ENCODE data around the gene SURF4. TPM values are rescaled to one million over a fixed set of nuclear protein-coding genes. Genes with fewer than 3 reads are reported as not detected.
"Not testable (repeated sequence)": the region's sequence is repeated elsewhere in the genome, so short reads cannot be mapped to it uniquely, and the experiment has no call there.

Gene SURF4
- total and polyA plus RNA-seq, 9 donors: 92.3 to 143 (median 105) TPM

DNA sequence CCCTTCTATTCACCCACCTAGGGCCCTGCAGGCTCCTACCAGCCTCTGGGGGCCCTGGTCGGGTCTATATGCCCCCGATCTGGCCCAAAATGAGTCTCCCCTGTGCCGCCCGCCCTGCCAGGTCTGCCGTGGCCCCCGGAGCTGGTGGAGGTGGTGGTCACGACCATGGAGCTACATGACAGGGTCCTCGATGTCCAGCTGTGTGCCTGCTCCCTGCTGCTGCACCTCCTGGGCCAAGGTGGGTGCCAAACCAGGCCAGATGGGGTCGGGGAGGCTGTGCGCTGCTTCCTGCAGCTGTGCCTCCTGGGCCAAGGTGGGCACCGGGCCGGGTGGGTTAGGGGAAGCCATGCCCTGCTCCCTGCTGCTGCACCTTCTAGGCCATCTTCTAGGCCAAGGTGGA lies 24.4 kb upstream of the SURF4 start:
- peaks cover 18% of the 10 kb centered on the region for H3K27me3 ChIP-seq (ENCODE audit: control insufficient read depth, insufficient read depth, low read length)
- no peaks in the 10 kb centered on the region for H3K4me1 ChIP-seq (ENCODE audit: control insufficient read depth, insufficient read depth, low read length)
- H3K9me3 ChIP-seq (replicated peaks; ENCODE audit: control insufficient read depth, low read depth, low read length): no peaks in the 10 kb centered on the region
- H3K27ac ChIP-seq (ENCODE audit: low read length): no peak overlapping the region
- peaks cover 31% of the 10 kb centered on the region for H3K36me3 ChIP-seq (ENCODE audit: control insufficient read depth, insufficient read depth, low read length)
- no peak for DNase-seq
- WGBS (ENCODE audit: insufficient coverage): 90% methylated on average over 11 of the region's 12 CpGs
- H3K4me3 ChIP-seq (ENCODE audit: low read length): no peak overlapping the region

DNA sequence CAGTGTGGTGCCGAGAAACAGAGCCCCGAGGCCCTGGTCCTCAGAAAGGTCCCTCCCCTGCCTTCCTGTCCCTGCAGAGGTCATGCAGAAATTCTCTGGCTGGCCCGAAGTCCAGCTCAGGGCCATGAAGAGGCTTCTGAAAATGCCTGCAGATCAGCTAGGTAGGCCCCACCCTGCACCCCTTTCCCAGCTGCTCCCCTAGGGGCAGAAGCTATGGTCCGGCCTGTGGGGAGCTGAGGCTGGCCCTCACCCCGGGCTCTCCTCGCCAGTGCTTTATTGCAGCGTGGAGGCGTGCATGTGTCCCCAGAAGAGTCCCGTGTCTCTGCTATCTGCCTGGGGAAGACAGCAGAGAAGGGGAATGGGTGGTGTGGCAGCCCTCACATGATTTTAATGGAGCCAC lies 22.0 kb upstream of the SURF4 start:
- Histone ChIP-seq H3K36me3 (ENCODE audit: control insufficient read depth, insufficient read depth, low read length) (peaks cover 10% of the 10 kb centered on the region), H3K9me3 (replicated peaks; ENCODE audit: control insufficient read depth, low read depth, low read length) (no peaks in the 10 kb centered on the region), H3K4me1 (ENCODE audit: control insufficient read depth, insufficient read depth, low read length) (no peaks in the 10 kb centered on the region), H3K4me3 (ENCODE audit: low read length) (no peak overlapping the region), H3K27me3 (ENCODE audit: control insufficient read depth, insufficient read depth, low read length) (peaks cover 28% of the 10 kb centered on the region), H3K27ac (ENCODE audit: low read length) (no peak overlapping the region)
- no peak for DNase-seq
- WGBS (ENCODE audit: insufficient coverage): 65% methylated on average over 5 of the region's 9 CpGs

DNA sequence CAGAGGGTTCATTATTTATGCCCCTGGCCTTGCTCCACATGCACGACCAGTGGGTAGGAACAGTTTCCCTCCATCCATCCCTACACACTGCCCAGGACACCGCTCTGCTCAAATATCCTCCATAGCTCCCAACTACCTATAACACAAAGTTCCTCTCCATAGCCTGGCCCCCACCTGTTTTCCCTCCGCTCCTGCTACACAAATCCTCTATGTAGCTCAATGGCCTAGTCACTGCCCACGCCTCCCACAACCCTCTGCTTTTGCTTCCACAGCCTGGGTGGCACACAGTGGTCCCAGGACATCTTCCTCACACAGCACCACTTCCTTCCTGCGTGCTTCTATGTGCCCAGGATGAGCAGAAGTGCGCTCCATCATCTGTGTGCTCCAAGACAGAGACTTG lies 21.5 kb upstream of the SURF4 start:
- Histone ChIP-seq H3K27ac (ENCODE audit: low read length) (no peak overlapping the region), H3K36me3 (ENCODE audit: control insufficient read depth, insufficient read depth, low read length) (peaks cover 9% of the 10 kb centered on the region), H3K4me1 (ENCODE audit: control insufficient read depth, insufficient read depth, low read length) (no peaks in the 10 kb centered on the region), H3K27me3 (ENCODE audit: control insufficient read depth, insufficient read depth, low read length) (peaks cover 28% of the 10 kb centered on the region), H3K9me3 (replicated peaks; ENCODE audit: control insufficient read depth, low read depth, low read length) (no peaks in the 10 kb centered on the region), H3K4me3 (ENCODE audit: low read length) (no peak overlapping the region)
- 68% methylated on average over 4 of the region's 6 CpGs for WGBS (ENCODE audit: insufficient coverage)
- DNase-seq: no peak

DNA sequence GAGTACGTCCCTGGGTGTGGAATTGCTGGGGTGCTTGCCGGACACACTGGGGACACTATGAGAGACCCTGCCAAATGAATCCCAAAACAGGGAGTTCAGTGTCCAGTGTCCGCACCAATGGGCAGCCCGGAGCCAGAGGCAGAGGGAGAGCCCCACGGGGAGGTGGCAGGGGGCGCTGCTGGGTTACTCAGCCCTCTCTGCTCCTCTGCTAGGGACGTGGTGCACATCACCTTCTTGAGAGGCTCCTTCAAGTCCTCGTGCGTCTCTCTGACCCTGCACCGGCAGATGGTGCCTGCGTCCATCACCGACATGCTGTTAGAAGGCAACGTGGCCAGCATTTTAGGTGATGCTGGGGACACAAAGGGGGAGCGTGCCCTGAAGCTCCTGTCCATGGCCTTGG lies 21.1 kb upstream of the SURF4 start:
- no peak overlapping the region for H3K4me3 ChIP-seq (ENCODE audit: low read length)
- H3K27me3 ChIP-seq (ENCODE audit: control insufficient read depth, insufficient read depth, low read length): peaks cover 28% of the 10 kb centered on the region
- H3K27ac ChIP-seq (ENCODE audit: low read length): no peak overlapping the region
- no peaks in the 10 kb centered on the region for H3K9me3 ChIP-seq (replicated peaks; ENCODE audit: control insufficient read depth, low read depth, low read length)
- peaks cover 5% of the 10 kb centered on the region for H3K36me3 ChIP-seq (ENCODE audit: control insufficient read depth, insufficient read depth, low read length)
- DNase-seq: no peak
- H3K4me1 ChIP-seq (ENCODE audit: control insufficient read depth, insufficient read depth, low read length): no peaks in the 10 kb centered on the region
- WGBS (ENCODE audit: insufficient coverage): 18% methylated on average over 14 of the region's 14 CpGs

DNA sequence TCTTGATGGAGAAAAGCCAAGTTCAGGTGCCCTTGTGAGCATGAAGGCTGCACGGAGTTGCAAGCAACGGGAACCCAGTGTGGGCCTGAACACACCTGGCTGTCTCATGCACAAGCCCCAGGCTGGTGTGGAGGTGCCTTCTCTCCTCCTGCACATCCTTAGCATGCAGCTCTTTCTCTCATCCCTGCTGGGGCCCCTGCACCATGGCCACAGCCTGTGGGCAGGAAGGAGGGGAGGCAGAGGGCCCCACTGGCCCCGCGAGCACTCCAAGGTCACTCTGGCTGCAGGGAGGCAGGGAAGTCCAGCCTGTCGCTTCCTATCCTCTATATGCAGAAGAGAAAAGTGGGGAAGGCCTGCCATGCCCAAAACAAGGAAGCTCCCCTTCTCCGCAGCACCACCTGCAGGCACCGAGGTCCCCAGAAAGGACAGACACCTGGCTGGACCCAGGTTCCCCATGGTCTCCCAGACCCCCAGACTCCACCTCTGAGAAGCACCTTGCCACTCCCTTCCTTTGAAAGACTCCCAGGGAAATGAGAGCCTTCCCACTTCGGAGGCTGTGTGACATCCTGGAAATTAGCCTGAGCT lies 18.9 kb upstream of the SURF4 start:
- WGBS (ENCODE audit: insufficient coverage): 32% methylated on average over 3 of the region's 8 CpGs
- Histone ChIP-seq H3K27me3 (ENCODE audit: control insufficient read depth, insufficient read depth, low read length) (peaks cover 28% of the 10 kb centered on the region), H3K9me3 (replicated peaks; ENCODE audit: control insufficient read depth, low read depth, low read length) (no peaks in the 10 kb centered on the region), H3K4me1 (ENCODE audit: control insufficient read depth, insufficient read depth, low read length) (no peaks in the 10 kb centered on the region), H3K27ac (ENCODE audit: low read length) (no peak overlapping the region), H3K36me3 (ENCODE audit: control insufficient read depth, insufficient read depth, low read length) (no peaks in the 10 kb centered on the region), H3K4me3 (ENCODE audit: low read length) (no peak overlapping the region)
- no peak for DNase-seq

DNA sequence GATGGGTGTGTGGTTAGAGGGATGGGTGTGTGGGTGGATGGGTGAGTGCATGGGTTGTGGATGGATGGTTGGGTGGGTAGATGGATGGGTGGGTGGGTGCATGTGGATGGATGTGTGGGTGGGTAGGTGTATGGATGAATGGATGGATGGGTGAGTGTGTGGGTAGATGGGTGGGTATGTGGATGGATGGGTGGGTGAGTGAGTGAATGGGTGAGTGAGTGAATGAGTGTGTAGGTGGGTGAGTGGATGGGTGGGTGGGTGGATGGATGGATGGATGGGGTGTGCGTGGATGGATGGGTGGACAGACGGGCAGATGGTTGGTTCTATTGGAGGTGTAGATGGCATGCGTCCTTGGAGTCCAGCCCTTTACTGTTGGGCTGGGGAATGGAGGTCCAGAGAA lies 17.5 kb upstream of the SURF4 start:
- no peaks in the 10 kb centered on the region for H3K36me3 ChIP-seq (ENCODE audit: control insufficient read depth, insufficient read depth, low read length)
- no peak overlapping the region for H3K27ac ChIP-seq (ENCODE audit: low read length)
- no peaks in the 10 kb centered on the region for H3K4me1 ChIP-seq (ENCODE audit: control insufficient read depth, insufficient read depth, low read length)
- 91% methylated on average over 3 of the region's 3 CpGs for WGBS (ENCODE audit: insufficient coverage)
- no peaks in the 10 kb centered on the region for H3K9me3 ChIP-seq (replicated peaks; ENCODE audit: control insufficient read depth, low read depth, low read length)
- DNase-seq: no peak
- peaks cover 28% of the 10 kb centered on the region for H3K27me3 ChIP-seq (ENCODE audit: control insufficient read depth, insufficient read depth, low read length)
- H3K4me3 ChIP-seq (ENCODE audit: low read length): no peak overlapping the region

DNA sequence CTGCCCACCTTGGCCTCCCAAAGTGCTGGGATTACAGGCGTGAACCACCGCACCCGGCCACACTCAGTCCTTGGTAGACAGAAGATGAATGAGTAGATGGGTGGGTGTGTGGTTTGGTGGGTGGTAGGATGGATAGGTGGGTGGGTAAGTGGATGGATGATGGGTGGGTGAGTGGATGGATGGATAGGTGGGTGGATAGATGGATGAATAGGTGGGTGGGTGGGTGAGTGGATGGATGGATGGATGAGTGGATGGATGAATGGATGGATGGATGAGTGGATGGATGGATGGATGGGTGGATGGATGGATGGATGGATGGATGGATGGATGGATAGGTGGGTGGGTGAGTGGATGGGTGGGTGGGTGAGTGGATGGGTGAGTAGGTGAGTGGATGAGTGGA lies 16.4 kb upstream of the SURF4 start:
- H3K27ac ChIP-seq (ENCODE audit: low read length); H3K4me3 ChIP-seq (ENCODE audit: low read length); H3K36me3 ChIP-seq (ENCODE audit: control insufficient read depth, insufficient read depth, low read length); DNase-seq; H3K9me3 ChIP-seq (replicated peaks; ENCODE audit: control insufficient read depth, low read depth, low read length); H3K4me1 ChIP-seq (ENCODE audit: control insufficient read depth, insufficient read depth, low read length): not testable (repeated sequence)
- WGBS (ENCODE audit: insufficient coverage): 96% methylated on average over 3 of the region's 3 CpGs
- H3K27me3 ChIP-seq (ENCODE audit: control insufficient read depth, insufficient read depth, low read length): peaks cover 20% of the 10 kb centered on the region

DNA sequence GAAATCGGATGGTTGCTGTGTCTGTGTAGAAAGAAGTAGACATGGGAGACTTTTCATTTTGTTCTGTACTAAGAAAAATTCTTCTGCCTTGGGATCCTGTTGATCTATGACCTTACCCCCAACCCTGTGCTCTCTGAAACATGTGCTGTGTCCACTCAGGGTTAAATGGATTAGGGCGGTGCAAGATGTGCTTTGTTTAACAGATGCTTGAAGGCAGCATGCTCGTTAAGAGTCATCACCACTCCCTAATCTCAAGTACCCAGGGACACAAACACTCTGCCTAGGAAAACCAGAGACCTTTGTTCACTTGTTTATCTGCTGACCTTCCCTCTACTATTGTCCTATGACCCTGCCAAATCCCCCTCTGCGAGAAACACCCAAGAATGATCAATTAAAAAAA lies 15.6 kb upstream of the SURF4 start:
- H3K36me3 ChIP-seq (ENCODE audit: control insufficient read depth, insufficient read depth, low read length); H3K9me3 ChIP-seq (replicated peaks; ENCODE audit: control insufficient read depth, low read depth, low read length); H3K27ac ChIP-seq (ENCODE audit: low read length); H3K4me1 ChIP-seq (ENCODE audit: control insufficient read depth, insufficient read depth, low read length); DNase-seq; H3K4me3 ChIP-seq (ENCODE audit: low read length): not testable (repeated sequence)
- WGBS (ENCODE audit: insufficient coverage): no CpG with 5 or more reads among the region's 4 CpGs
- H3K27me3 ChIP-seq (ENCODE audit: control insufficient read depth, insufficient read depth, low read length): peaks cover 13% of the 10 kb centered on the region

DNA sequence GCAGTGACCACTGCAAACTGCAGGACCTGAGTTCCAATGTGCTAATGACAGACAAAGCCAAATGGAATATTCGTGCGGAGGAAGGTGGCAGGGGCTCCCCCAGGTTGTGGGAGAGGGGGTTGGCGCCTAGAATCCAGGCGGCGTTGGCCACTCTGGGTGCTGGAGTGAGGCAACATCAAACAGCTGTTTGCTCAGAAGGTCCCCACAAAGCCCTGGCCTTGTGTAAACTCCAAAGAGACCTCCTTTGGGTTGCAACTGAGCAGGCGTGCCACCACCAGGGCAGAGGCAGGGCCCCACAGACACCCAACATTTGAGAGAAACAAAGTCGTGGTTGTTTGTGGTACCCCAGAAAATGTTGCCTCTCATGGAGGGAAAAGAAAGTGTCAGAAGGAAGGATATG lies 14.9 kb upstream of the SURF4 start:
- Histone ChIP-seq H3K4me1 (ENCODE audit: control insufficient read depth, insufficient read depth, low read length) (no peaks in the 10 kb centered on the region), H3K9me3 (replicated peaks; ENCODE audit: control insufficient read depth, low read depth, low read length) (no peaks in the 10 kb centered on the region), H3K27ac (ENCODE audit: low read length) (no peak overlapping the region), H3K27me3 (ENCODE audit: control insufficient read depth, insufficient read depth, low read length) (peaks cover 13% of the 10 kb centered on the region), H3K36me3 (ENCODE audit: control insufficient read depth, insufficient read depth, low read length) (no peaks in the 10 kb centered on the region), H3K4me3 (ENCODE audit: low read length) (no peak overlapping the region)
- 74% methylated on average over 7 of the region's 7 CpGs for WGBS (ENCODE audit: insufficient coverage)
- DNase-seq: no peak

DNA sequence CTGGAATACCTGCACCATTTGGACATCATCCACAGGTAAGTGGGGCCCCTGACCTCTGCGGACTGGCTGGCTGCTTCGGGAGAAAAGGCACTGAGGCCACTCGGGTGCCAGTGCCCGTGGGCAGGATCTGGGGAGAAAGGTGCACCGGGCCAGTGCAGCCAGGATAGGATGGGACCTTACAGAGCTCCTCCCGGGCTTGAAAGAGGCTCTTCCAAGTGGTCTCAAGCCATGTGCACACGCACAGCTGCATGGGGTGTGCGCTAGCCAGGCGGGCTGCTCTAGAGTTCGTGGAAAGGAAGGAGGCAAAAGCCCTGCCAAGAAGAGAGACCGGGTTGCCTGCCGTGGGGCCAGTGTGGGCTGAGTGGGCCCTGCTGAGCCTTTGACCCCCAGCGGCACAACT lies 13.7 kb upstream of the SURF4 start:
- no peak for DNase-seq
- 78% methylated on average over 12 of the region's 13 CpGs for WGBS (ENCODE audit: insufficient coverage)

DNA sequence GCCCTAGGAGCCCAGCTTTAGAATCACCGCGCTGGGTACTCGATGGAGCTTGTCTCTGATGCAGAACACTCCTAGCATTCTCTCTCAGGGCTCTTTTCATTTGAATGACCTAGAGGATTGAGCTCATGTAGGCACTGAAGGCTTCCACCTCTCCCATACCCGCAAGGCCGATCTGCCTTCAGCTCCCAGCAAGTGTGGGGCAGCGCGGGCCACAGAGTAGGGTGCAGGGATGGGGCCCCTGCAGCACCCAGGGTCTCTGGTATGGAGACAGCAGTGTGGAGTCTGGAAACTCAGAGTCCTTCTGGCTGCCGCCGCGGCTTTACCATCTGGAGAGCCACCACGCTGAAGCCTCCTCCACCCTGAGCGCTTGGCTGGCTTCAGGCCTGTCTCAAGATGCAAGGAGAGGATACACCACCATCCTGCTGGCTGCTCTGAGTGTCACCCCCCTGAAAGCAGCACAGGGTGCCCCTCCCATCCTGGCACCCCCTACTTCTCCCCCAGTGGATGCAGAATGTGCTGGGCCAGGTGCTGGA lies 13.2 kb upstream of the SURF4 start:
- H3K36me3 ChIP-seq (ENCODE audit: control insufficient read depth, insufficient read depth, low read length): no peaks in the 10 kb centered on the region
- WGBS (ENCODE audit: insufficient coverage): 93% methylated on average over 7 of the region's 12 CpGs
- no peaks in the 10 kb centered on the region for H3K27me3 ChIP-seq (ENCODE audit: control insufficient read depth, insufficient read depth, low read length)
- no peak overlapping the region for H3K27ac ChIP-seq (ENCODE audit: low read length)
- H3K4me1 ChIP-seq (ENCODE audit: control insufficient read depth, insufficient read depth, low read length): no peaks in the 10 kb centered on the region
- H3K4me3 ChIP-seq (ENCODE audit: low read length): no peak overlapping the region
- DNase-seq: no peak
- no peaks in the 10 kb centered on the region for H3K9me3 ChIP-seq (replicated peaks; ENCODE audit: control insufficient read depth, low read depth, low read length)

More for the DNA sequence above, 13.7 kb upstream of the SURF4 start:
- no peaks in the 10 kb centered on the region for H3K36me3 ChIP-seq (ENCODE audit: control insufficient read depth, insufficient read depth, low read length)
- no peaks in the 10 kb centered on the region for H3K9me3 ChIP-seq (replicated peaks; ENCODE audit: control insufficient read depth, low read depth, low read length)
- H3K27me3 ChIP-seq (ENCODE audit: control insufficient read depth, insufficient read depth, low read length): peaks cover 3% of the 10 kb centered on the region
- no peaks in the 10 kb centered on the region for H3K4me1 ChIP-seq (ENCODE audit: control insufficient read depth, insufficient read depth, low read length)
- no peak overlapping the region for H3K27ac ChIP-seq (ENCODE audit: low read length)
- H3K4me3 ChIP-seq (ENCODE audit: low read length): no peak overlapping the region
